Left ventricle myocardium superior (tissue), 1 donor: ENCODE results near the gene BLNK. TPM values are rescaled to one million over a fixed set of nuclear protein-coding genes. Genes with fewer than 3 reads are reported as not detected.
"Not testable (repeated sequence)": the region's sequence is repeated elsewhere in the genome, so short reads cannot be mapped to it uniquely, and the experiment has no call there.

Source experiments
- ATAC-seq: fragments of 200-7000 bp; cut with Tn5 transposase; one replicate; pipeline ENCODE4 v1.9.1; 2020; ENCODE audit warnings: mild to moderate bottlenecking, moderate library complexity
- DNase-seq: peaks from one replicate; pipeline ENCODE4 v3.0.0-alpha.2; 2020
- intact Hi-C: fragments of 100-400 bp; cut with micrococcal nuclease; formaldehyde crosslinking; loops from one replicate; pipeline ENCODE4 v1.11.0; 2022
- total RNA-seq: library from RNA; stranded (reverse); fragmentation: NEBNext Ultra II Directional; extraction: Animal tissue kit (Norgen Biotek cat#: 25700); gene quantifications from one replicate; pipeline ENCODE4 v1.2.1, GENCODE V29; 2021
- donor health status: DM: no; HTN: yes; CAD: no; lungs with severe emphysema.

The BLNK gene
- total RNA-seq, 1 donor from 2014 or later = 1.3 TPM

GRCh38 chr10:96236876-96237275, 34.5 kb downstream of the BLNK start:
- DNase-seq (no peak), ATAC-seq (no peak)
- intact Hi-C loops = no loop called here

GRCh38 chr10:96236090-96236478, 35.3 kb downstream of the BLNK start:
- intact Hi-C loops = no loop called here
- peak; percentile 14 for ATAC-seq
- no peak for DNase-seq

- peak; percentile 13 for ATAC-seq
- intact Hi-C loops = no loop called here
- DNase-seq = no peak
Measured at GRCh38 chr10:96235326-96236089, 35.9 kb downstream of the BLNK start.

GRCh38 chr10:96233959-96234358, 37.4 kb downstream of the BLNK start:
- peak; percentile 89 for ATAC-seq
- DNase-seq = peak; percentile 34
- intact Hi-C loops = loop anchor here (5.0 kb wide), 1 partner anchor 53 kb away; no protein-coding TSS in a partner anchor

GRCh38 chr10:96230527-96230926, 40.8 kb downstream of the BLNK start:
- ATAC-seq = no peak
- DNase-seq = no peak
- intact Hi-C loops = loop anchor here (5.0 kb wide), 1 partner anchor 57 kb away; no protein-coding TSS in a partner anchor

GRCh38 chr10:96229568-96230030, 41.8 kb downstream of the BLNK start:
- intact Hi-C loops = loop anchor here (5.0 kb wide), 1 partner anchor 58 kb away; no protein-coding TSS in a partner anchor
- ATAC-seq = peak; percentile 71
- DNase-seq = peak; percentile 87

- intact Hi-C loops = no loop called here
- ATAC-seq (no peak), DNase-seq (no peak)
Measured at GRCh38 chr10:96228408-96228994, 42.9 kb downstream of the BLNK start.

GRCh38 chr10:96227206-96227605, 44.2 kb downstream of the BLNK start:
- DNase-seq (no peak), ATAC-seq (no peak)
- intact Hi-C loops = no loop called here

GRCh38 chr10:96225119-96225518, 46.2 kb downstream of the BLNK start:
- no peak for DNase-seq
- intact Hi-C loops = no loop called here
- ATAC-seq = no peak

GRCh38 chr10:96222908-96223307, 48.5 kb downstream of the BLNK start:
- DNase-seq = no peak
- intact Hi-C loops = no loop called here
- ATAC-seq = no peak

GRCh38 chr10:96222441-96222840, 48.9 kb downstream of the BLNK start:
- intact Hi-C loops = no loop called here
- DNase-seq (no peak), ATAC-seq (no peak)

GRCh38 chr10:96218826-96219225, 52.5 kb downstream of the BLNK start:
- no peak for ATAC-seq

GRCh38 chr10:96217711-96218110, 53.7 kb downstream of the BLNK start:
- ATAC-seq = no peak
- intact Hi-C loops = no loop called here
- no peak for DNase-seq

More at GRCh38 chr10:96218826-96219225, 52.5 kb downstream of the BLNK start:
- intact Hi-C loops = no loop called here
- no peak for DNase-seq

- no peak for DNase-seq
- ATAC-seq = no peak
- intact Hi-C loops = no loop called here
Measured at GRCh38 chr10:96216775-96217174, 54.6 kb downstream of the BLNK start.

- no peak for ATAC-seq
- DNase-seq = no peak
- intact Hi-C loops = no loop called here
Measured at GRCh38 chr10:96212911-96213310, 58.5 kb downstream of the BLNK start.

- no peak for DNase-seq
- ATAC-seq = no peak
- intact Hi-C loops = no loop called here
Measured at GRCh38 chr10:96211764-96212163, 59.6 kb downstream of the BLNK start.

- intact Hi-C loops = no loop called here
- DNase-seq (no peak), ATAC-seq (no peak)
Measured at GRCh38 chr10:96208946-96209345, 62.4 kb downstream of the BLNK start.

- intact Hi-C loops = no loop called here
- DNase-seq = no peak
- ATAC-seq = no peak
Measured at GRCh38 chr10:96208271-96208670, 63.1 kb downstream of the BLNK start.

- intact Hi-C loops = no loop called here
- no peak for DNase-seq
- ATAC-seq = no peak
Measured at GRCh38 chr10:96205580-96205979, 65.8 kb downstream of the BLNK start.

GRCh38 chr10:96201525-96201924, 69.8 kb downstream of the BLNK start:
- intact Hi-C loops = no loop called here
- no peak for ATAC-seq
- DNase-seq = no peak

GRCh38 chr10:96189505-96189904, 81.9 kb downstream of the BLNK start:
- intact Hi-C loops, DNase-seq, ATAC-seq: not testable (repeated sequence)
